MM.1S (cell line): Measurements from ENCODE around the gene ANGPT4.

Experiments used
- DNase-seq: peaks from one replicate; pipeline ENCODE4 v3.0.0-alpha.2; 2015
- H2AFZ ChIP-seq: fragments of 300-600 bp; sonication (generic); 2 replicates; pipeline ENCODE4 v1.6.0; 2016; ENCODE audit warnings: antibody characterized with exemption, low read length
- H3F3A ChIP-seq: fragments of 300-600 bp; sonication (generic); 2 replicates; pipeline ENCODE4 v1.6.1; 2016; ENCODE audit warnings: mild to moderate bottlenecking, antibody characterized with exemption, low read length, moderate library complexity, mixed read lengths; ENCODE audit not compliant: insufficient read depth
- H3K27ac ChIP-seq: fragments of 300-600 bp; sonication (generic); 2 replicates; pipeline ENCODE4 v1.5.1; 2016; ENCODE audit warnings: mild to moderate bottlenecking, low read length
- H3K27me3 ChIP-seq: fragments of 300-600 bp; sonication (generic); replicated peaks from 2 replicates; pipeline ENCODE4 v1.6.0; 2016; ENCODE audit warnings: low read length; ENCODE audit not compliant: insufficient read depth
- H3K36me3 ChIP-seq: fragments of 300-600 bp; sonication (generic); replicated peaks from 2 replicates; pipeline ENCODE4 v1.6.1; 2016; ENCODE audit warnings: mild to moderate bottlenecking, low read length, mixed read lengths; ENCODE audit not compliant: insufficient read depth
- H3K4me1 ChIP-seq: fragments of 300-600 bp; sonication (generic); 2 replicates; pipeline ENCODE4 v1.6.1; 2016; ENCODE audit warnings: low read length, mixed read lengths
- H3K4me2 ChIP-seq: fragments of 300-600 bp; sonication (generic); 2 replicates; pipeline ENCODE4 v1.6.0; 2016; ENCODE audit warnings: low read depth, low read length
- H3K4me3 ChIP-seq: fragments of 300-600 bp; sonication (generic); 2 replicates; pipeline ENCODE4 v1.5.1; 2016; ENCODE audit warnings: low read length, mixed read lengths
- H3K79me2 ChIP-seq: fragments of 300-600 bp; sonication (generic); 2 replicates; pipeline ENCODE4 v1.6.1; 2016; ENCODE audit warnings: mixed run types, low read length, mixed read lengths
- H3K9ac ChIP-seq: fragments of 300-600 bp; sonication (generic); 2 replicates; pipeline ENCODE4 v1.6.1; 2016; ENCODE audit warnings: low read length, mixed read lengths
- H3K9me2 ChIP-seq: fragments of 300-600 bp; sonication (generic); replicated peaks from 2 replicates; pipeline ENCODE4 v1.6.1; 2016; ENCODE audit warnings: mild to moderate bottlenecking, low read length, mixed read lengths; ENCODE audit not compliant: insufficient read depth
- H3K9me3 ChIP-seq: fragments of 300-600 bp; sonication (generic); replicated peaks from 2 replicates; pipeline ENCODE4 v1.6.1; 2016; ENCODE audit warnings: mild to moderate bottlenecking, low read length, mixed read lengths; ENCODE audit not compliant: insufficient read depth
- H4K20me1 ChIP-seq: fragments of 300-600 bp; sonication (generic); 2 replicates; pipeline ENCODE4 v1.6.1; 2016; ENCODE audit warnings: mild to moderate bottlenecking, low read length, moderate library complexity, mixed read lengths; ENCODE audit not compliant: insufficient read depth
- CTCF ChIP-seq: fragments of 300-600 bp; sonication (generic); IDR thresholded peaks from 2 replicates; pipeline ENCODE4 v1.5.1; 2016; ENCODE audit warnings: antibody characterized with exemption, low read length, mixed read lengths
- EZH2 ChIP-seq: fragments of 300-600 bp; sonication (generic); optimal IDR thresholded peaks from 2 replicates; pipeline ENCODE3; 2017; ENCODE audit warnings: low read depth, mild to moderate bottlenecking, antibody characterized with exemption, low read length, mixed read lengths
- EZH2phosphoT487 ChIP-seq: fragments of 300-600 bp; sonication (generic); IDR thresholded peaks from 2 replicates; pipeline ENCODE4 v1.6.1; 2018; ENCODE audit warnings: antibody characterized with exemption, low read length

The ANGPT4 gene

GRCh38 chr20:916825-917224 is 691 bp upstream of the ANGPT4 start:
- H3K27me3 ChIP-seq: peaks cover 14% of the 10 kb centered on the region; the same call in 1 of the 2 replicates
- H3K9ac ChIP-seq: no peak overlapping the region
- H3F3A ChIP-seq: no peaks in the 10 kb centered on the region
- no peaks in the 10 kb centered on the region for H3K9me2 ChIP-seq
- no peaks in the 10 kb centered on the region for H3K9me3 ChIP-seq
- H3K36me3 ChIP-seq: no peaks in the 10 kb centered on the region
- no peak overlapping the region for H3K27ac ChIP-seq
- no peaks in the 10 kb centered on the region for H3K79me2 ChIP-seq
- no peak overlapping the region for H3K4me3 ChIP-seq
- no peaks in the 10 kb centered on the region for H3K4me1 ChIP-seq
- H2AFZ ChIP-seq: no peak overlapping the region
- H4K20me1 ChIP-seq: no peaks in the 10 kb centered on the region
- TF ChIP-seq EZH2phosphoT487 (no peak), CTCF (no peak), EZH2 (no peak)
- H3K4me2 ChIP-seq: no peak overlapping the region
- DNase-seq: no peak

- Histone ChIP-seq H3K4me3 (no peak overlapping the region), H3K79me2 (no peaks in the 10 kb centered on the region), H2AFZ (no peak overlapping the region), H3K9ac (no peak overlapping the region), H3K9me3 (no peaks in the 10 kb centered on the region), H3K4me2 (no peak overlapping the region), H4K20me1 (no peaks in the 10 kb centered on the region), H3K27ac (no peak overlapping the region), H3K4me1 (no peaks in the 10 kb centered on the region), H3F3A (no peaks in the 10 kb centered on the region), H3K9me2 (no peaks in the 10 kb centered on the region), H3K27me3 (peaks cover 14% of the 10 kb centered on the region; the same call in 1 of the 2 replicates), H3K36me3 (no peaks in the 10 kb centered on the region)
- no peak for TF ChIP-seq EZH2phosphoT487
- no peak for TF ChIP-seq EZH2
- TF ChIP-seq CTCF: no peak
- no peak for DNase-seq
Observed at GRCh38 chr20:914727-915498, 1.2 kb downstream of the ANGPT4 start.

- Histone ChIP-seq H3K4me1 (no peaks in the 10 kb centered on the region), H3K36me3 (no peaks in the 10 kb centered on the region), H3K9ac (no peak overlapping the region), H2AFZ (no peak overlapping the region), H3K27ac (no peak overlapping the region), H3K27me3 (peaks cover 14% of the 10 kb centered on the region; the same call in 1 of the 2 replicates), H3K9me2 (no peaks in the 10 kb centered on the region), H3K9me3 (no peaks in the 10 kb centered on the region), H4K20me1 (no peaks in the 10 kb centered on the region), H3F3A (no peaks in the 10 kb centered on the region), H3K4me2 (no peak overlapping the region), H3K4me3 (no peak overlapping the region), H3K79me2 (no peaks in the 10 kb centered on the region)
- TF ChIP-seq CTCF: no peak
- TF ChIP-seq EZH2phosphoT487: no peak
- no peak for TF ChIP-seq EZH2
- no peak for DNase-seq
Observed at GRCh38 chr20:913306-913849, 2.8 kb downstream of the ANGPT4 start.
